HuH-7.5 (cell line): ENCODE measurements around the gene ANXA11.

Experiments used
- DNase-seq: peaks from one replicate; pipeline ENCODE4 v3.0.0; 2011; ENCODE audit warnings: low spot score

ANXA11 gene

GRCh38 chr10:80187465-80188409, 17.6 kb downstream of the ANXA11 start:
- no peak for DNase-seq

- no peak for DNase-seq
Observed at GRCh38 chr10:80187060-80187459, 18.3 kb downstream of the ANXA11 start.

- no peak for DNase-seq
Observed at GRCh38 chr10:80186364-80187012, 18.8 kb downstream of the ANXA11 start.

GRCh38 chr10:80185578-80186299, 19.6 kb downstream of the ANXA11 start:
- no peak for DNase-seq

- no peak for DNase-seq
Observed at GRCh38 chr10:80184291-80184690, 21.0 kb downstream of the ANXA11 start.

- no peak for DNase-seq
Observed at GRCh38 chr10:80183436-80183835, 21.9 kb downstream of the ANXA11 start.

GRCh38 chr10:80182986-80183385, 22.4 kb downstream of the ANXA11 start:
- DNase-seq = no peak

GRCh38 chr10:80177781-80178636, 27.3 kb downstream of the ANXA11 start:
- DNase-seq = no peak

GRCh38 chr10:80176526-80176925, 28.8 kb downstream of the ANXA11 start:
- no peak for DNase-seq

- no peak for DNase-seq
Observed at GRCh38 chr10:80174641-80175395, 30.5 kb downstream of the ANXA11 start.

- no peak for DNase-seq
Observed at GRCh38 chr10:80173466-80173865, 31.9 kb downstream of the ANXA11 start.

- no peak for DNase-seq
Observed at GRCh38 chr10:80172896-80173295, 32.4 kb downstream of the ANXA11 start.

GRCh38 chr10:80171248-80171660, 34.1 kb downstream of the ANXA11 start:
- no peak for DNase-seq

GRCh38 chr10:80170641-80171040, 34.7 kb downstream of the ANXA11 start:
- DNase-seq = no peak

- DNase-seq = no peak
Observed at GRCh38 chr10:80170026-80170425, 35.3 kb downstream of the ANXA11 start.

- DNase-seq = no peak
Observed at GRCh38 chr10:80168679-80169380, 36.5 kb downstream of the ANXA11 start.

GRCh38 chr10:80168162-80168511, 37.2 kb downstream of the ANXA11 start:
- DNase-seq = no peak

- DNase-seq = no peak
Observed at GRCh38 chr10:80167471-80168161, 37.7 kb downstream of the ANXA11 start.

GRCh38 chr10:80166581-80167470, 38.5 kb downstream of the ANXA11 start:
- DNase-seq = no peak
